ENCODE results near the gene NFKB2.
A peak's percentile ranks its signal among the peaks of the same experiment; 100 is the strongest.

Gene NFKB2

GRCh38 chr10:102408131-102408727, 12.7 kb downstream of the NFKB2 start:
- no peak for TF ChIP-seq ZFX (IDR thresholded peaks at IDR 0.05; ENCODE audit: borderline replicate concordance)
- no peak for TF ChIP-seq CTCF (IDR thresholded peaks at IDR 0.05)
- peak overlapping the region; percentile 59; the same call in 1 of the 2 replicates for H3K27ac ChIP-seq

- peak overlapping the region; percentile 59 for H3K27ac ChIP-seq
- no peak for TF ChIP-seq CTCF (IDR thresholded peaks at IDR 0.05)
- no peak for TF ChIP-seq ZFX (IDR thresholded peaks at IDR 0.05; ENCODE audit: borderline replicate concordance)
Measured at GRCh38 chr10:102408728-102409603, 13.5 kb downstream of the NFKB2 start.

- peak overlapping the region; percentile 59 for H3K27ac ChIP-seq
- TF ChIP-seq CTCF (IDR thresholded peaks at IDR 0.05) (no peak), ZFX (IDR thresholded peaks at IDR 0.05; ENCODE audit: borderline replicate concordance) (no peak)
Measured at GRCh38 chr10:102409604-102410428, 14.3 kb downstream of the NFKB2 start.

GRCh38 chr10:102410429-102411073, 15.0 kb downstream of the NFKB2 start:
- peak overlapping the region; percentile 59 for H3K27ac ChIP-seq
- no peak for TF ChIP-seq ZFX (IDR thresholded peaks at IDR 0.05; ENCODE audit: borderline replicate concordance)
- TF ChIP-seq CTCF (IDR thresholded peaks at IDR 0.05): no peak

GRCh38 chr10:102411341-102412255, 16.1 kb downstream of the NFKB2 start:
- H3K27ac ChIP-seq: peak overlapping the region; percentile 59; the same call in 1 of the 2 replicates
- TF ChIP-seq ZFX (IDR thresholded peaks at IDR 0.05; ENCODE audit: borderline replicate concordance) (no peak), CTCF (IDR thresholded peaks at IDR 0.05) (no peak)

GRCh38 chr10:102412293-102412692, 16.8 kb downstream of the NFKB2 start:
- TF ChIP-seq ZFX (IDR thresholded peaks at IDR 0.05; ENCODE audit: borderline replicate concordance) (no peak), CTCF (IDR thresholded peaks at IDR 0.05) (no peak)
- no peak overlapping the region for H3K27ac ChIP-seq

All from 22Rv1 (cell line).